ENCODE results near the gene CLCN7. TPM values are rescaled to one million over a fixed set of nuclear protein-coding genes. Genes with fewer than 3 reads are reported as not detected.

CLCN7 gene
- total and polyA plus RNA-seq, 2 of the 13 experiments (the other 11 are each of a cell fraction or from before 2014, with no cell fraction given) = 24.6 to 25.1 TPM

DNA sequence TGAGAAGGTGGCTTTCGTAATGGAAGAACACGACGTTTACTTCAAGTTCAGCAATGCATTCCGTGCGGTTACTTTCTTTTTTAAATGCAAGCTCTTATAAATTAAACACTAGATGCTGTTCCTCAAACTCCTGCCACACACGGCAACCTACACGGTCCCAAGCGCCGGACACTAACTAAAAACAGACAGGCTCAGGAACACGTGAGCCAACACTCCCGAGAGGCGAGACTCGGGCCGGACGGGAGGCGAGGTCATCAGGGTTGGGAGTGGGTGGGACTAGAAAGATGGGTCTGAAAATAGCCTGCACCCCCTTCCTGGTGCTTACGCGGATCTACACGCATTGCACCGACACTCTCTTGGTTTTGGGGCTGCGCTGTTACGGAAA lies 6.4 kb downstream of the CLCN7 start (continued):
- TF ChIP-seq, protein P1, sequence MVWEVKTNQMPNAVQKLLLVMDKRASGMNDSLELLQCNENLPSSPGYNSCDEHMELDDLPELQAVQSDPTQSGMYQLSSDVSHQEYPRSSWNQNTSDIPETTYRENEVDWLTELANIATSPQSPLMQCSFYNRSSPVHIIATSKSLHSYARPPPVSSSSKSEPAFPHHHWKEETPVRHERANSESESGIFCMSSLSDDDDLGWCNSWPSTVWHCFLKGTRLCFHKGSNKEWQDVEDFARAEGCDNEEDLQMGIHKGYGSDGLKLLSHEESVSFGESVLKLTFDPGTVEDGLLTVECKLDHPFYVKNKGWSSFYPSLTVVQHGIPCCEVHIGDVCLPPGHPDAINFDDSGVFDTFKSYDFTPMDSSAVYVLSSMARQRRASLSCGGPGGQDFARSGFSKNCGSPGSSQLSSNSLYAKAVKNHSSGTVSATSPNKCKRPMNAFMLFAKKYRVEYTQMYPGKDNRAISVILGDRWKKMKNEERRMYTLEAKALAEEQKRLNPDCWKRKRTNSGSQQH (CRISPR knock-in tag; IDR thresholded peaks at IDR 0.05; ENCODE audit: low read depth) = no peak
- TF ChIP-seq RFX1 (IDR thresholded peaks at IDR 0.05) = no peak

DNA sequence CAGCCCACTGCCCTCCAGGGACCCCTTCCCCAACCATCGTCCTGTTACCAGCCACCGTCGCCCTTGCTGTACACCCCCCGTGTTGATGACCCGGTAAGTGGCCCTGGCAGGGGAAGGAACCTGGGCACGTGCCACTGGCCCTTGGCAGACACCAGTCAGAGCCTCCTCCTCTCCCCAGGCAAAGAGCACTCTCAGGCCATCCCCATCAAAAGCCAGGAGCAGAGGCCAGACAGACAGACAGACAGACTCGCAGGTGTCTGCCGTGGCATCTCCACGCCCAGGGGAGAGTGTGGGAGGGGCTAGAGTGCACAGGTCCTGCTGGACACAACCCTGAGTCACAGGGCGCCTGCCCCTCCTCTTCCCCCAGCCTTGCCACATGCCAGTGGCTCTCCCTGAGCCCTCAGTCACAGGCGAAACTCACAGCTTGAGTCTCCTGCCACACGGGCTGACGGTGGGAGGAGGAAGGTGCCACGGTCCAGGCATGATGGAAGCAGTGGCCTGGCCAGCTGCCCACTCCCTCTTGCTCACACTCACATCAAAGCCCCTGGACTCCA lies 7.8 kb downstream of the CLCN7 start:
- H3K79me2 ChIP-seq (ENCODE audit: insufficient read depth, low read length) = peaks cover 28% of the 10 kb centered on the region
- H3K9ac ChIP-seq (ENCODE audit: insufficient read depth, low read depth, low read length) = no peak overlapping the region

More for the DNA sequence above, 7.8 kb downstream of the CLCN7 start:
- Histone ChIP-seq H3K9me3 (ENCODE audit: low read length) (no peaks in the 10 kb centered on the region), H3K4me3 (replicated peaks in 1 of 3; ENCODE audit: insufficient read depth in 1 of 3, low read depth in 2 of 3, low read length in 3 of 3) (no peak overlapping the region), H3K27ac (ENCODE audit: extremely low read length, insufficient read depth, low read length) (no peak overlapping the region), H4K20me1 (ENCODE audit: insufficient read depth, low read length) (no peaks in the 10 kb centered on the region), H3K4me1 (ENCODE audit: insufficient read depth, low read length) (peaks cover 20% of the 10 kb centered on the region; the same call in 1 of the 2 replicates), H3K4me2 (ENCODE audit: low read depth, low read length) (no peak overlapping the region), H3K27me3 (ENCODE audit: control insufficient read depth in 1 of 2, insufficient read depth in 2 of 2, low read length in 2 of 2) (no peaks in the 10 kb centered on the region), H3K36me3 (replicated peaks in 1 of 2; ENCODE audit: control insufficient read depth in 1 of 2, insufficient read depth in 2 of 2, low read length in 2 of 2) (peaks cover 0 to 1% of the 10 kb centered on the region in 2 experiments; a peak in 1 of 5 replicates), H2AFZ (ENCODE audit: low read length) (no peak overlapping the region)
- intact Hi-C loops (cut with micrococcal nuclease; ENCODE audit: unreplicated experiment) (no loop called here), in situ Hi-C loops (cut with HindIII; ENCODE audit: extremely low pct_ligation_motif_present, low pct_unique_long_range_greater_than_20kb) (no loop called here)
- 94% methylated on average over 7 of the region's 14 CpGs for WGBS (ENCODE audit: low lambda C conversion rate)
- POLR2A ChIA-PET = no interaction called here
- DNase-seq (ENCODE audit: low spot score) (no peak), ATAC-seq (no peak), FAIRE-seq (no peak)
- no TSS peak for BruUV-seq (replicated peaks)
- TF ChIP-seq ETV6 (CRISPR knock-in tag; conservative IDR thresholded peaks at IDR 0.05) (no peak), SPEN (CRISPR knock-in tag; IDR thresholded peaks at IDR 0.05; ENCODE audit: low read depth) (no peak), BORCS8-MEF2B (CRISPR knock-in tag; IDR thresholded peaks at IDR 0.05) (no peak), GZF1 (CRISPR knock-in tag; IDR thresholded peaks at IDR 0.05) (no peak), HOXA9 (CRISPR knock-in tag; IDR thresholded peaks at IDR 0.05; ENCODE audit: borderline replicate concordance) (no peak), ZFAT (CRISPR knock-in tag; conservative IDR thresholded peaks at IDR 0.05) (no peak), YEATS4 (CRISPR knock-in tag; IDR thresholded peaks at IDR 0.05; ENCODE audit: borderline replicate concordance) (no peak), ONECUT2 (CRISPR knock-in tag; IDR thresholded peaks at IDR 0.05) (no peak), KAT8 (CRISPR knock-in tag; IDR thresholded peaks at IDR 0.05) (no peak), SMC3 (IDR thresholded peaks at IDR 0.05; ENCODE audit: low read length) (no peak), ZNF879 (CRISPR knock-in tag; IDR thresholded peaks at IDR 0.05) (no peak), NFKB2 (CRISPR knock-in tag; IDR thresholded peaks at IDR 0.05; ENCODE audit: borderline replicate concordance) (no peak), ARNT (IDR thresholded peaks at IDR 0.05) (no peak)
- TF ChIP-seq, protein P2, sequence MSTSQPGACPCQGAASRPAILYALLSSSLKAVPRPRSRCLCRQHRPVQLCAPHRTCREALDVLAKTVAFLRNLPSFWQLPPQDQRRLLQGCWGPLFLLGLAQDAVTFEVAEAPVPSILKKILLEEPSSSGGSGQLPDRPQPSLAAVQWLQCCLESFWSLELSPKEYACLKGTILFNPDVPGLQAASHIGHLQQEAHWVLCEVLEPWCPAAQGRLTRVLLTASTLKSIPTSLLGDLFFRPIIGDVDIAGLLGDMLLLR (CRISPR knock-in tag; IDR thresholded peaks at IDR 0.05) = no peak
- TF ChIP-seq, protein P3, sequence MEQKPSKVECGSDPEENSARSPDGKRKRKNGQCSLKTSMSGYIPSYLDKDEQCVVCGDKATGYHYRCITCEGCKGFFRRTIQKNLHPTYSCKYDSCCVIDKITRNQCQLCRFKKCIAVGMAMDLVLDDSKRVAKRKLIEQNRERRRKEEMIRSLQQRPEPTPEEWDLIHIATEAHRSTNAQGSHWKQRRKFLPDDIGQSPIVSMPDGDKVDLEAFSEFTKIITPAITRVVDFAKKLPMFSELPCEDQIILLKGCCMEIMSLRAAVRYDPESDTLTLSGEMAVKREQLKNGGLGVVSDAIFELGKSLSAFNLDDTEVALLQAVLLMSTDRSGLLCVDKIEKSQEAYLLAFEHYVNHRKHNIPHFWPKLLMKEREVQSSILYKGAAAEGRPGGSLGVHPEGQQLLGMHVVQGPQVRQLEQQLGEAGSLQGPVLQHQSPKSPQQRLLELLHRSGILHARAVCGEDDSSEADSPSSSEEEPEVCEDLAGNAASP (CRISPR knock-in tag; IDR thresholded peaks at IDR 0.05; ENCODE audit: borderline replicate concordance) = no peak
- TF ChIP-seq, protein P4, sequence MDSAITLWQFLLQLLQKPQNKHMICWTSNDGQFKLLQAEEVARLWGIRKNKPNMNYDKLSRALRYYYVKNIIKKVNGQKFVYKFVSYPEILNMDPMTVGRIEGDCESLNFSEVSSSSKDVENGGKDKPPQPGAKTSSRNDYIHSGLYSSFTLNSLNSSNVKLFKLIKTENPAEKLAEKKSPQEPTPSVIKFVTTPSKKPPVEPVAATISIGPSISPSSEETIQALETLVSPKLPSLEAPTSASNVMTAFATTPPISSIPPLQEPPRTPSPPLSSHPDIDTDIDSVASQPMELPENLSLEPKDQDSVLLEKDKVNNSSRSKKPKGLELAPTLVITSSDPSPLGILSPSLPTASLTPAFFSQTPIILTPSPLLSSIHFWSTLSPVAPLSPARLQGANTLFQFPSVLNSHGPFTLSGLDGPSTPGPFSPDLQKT (CRISPR knock-in tag; IDR thresholded peaks at IDR 0.05; ENCODE audit: borderline replicate concordance) = no peak
- TF ChIP-seq, protein P5, sequence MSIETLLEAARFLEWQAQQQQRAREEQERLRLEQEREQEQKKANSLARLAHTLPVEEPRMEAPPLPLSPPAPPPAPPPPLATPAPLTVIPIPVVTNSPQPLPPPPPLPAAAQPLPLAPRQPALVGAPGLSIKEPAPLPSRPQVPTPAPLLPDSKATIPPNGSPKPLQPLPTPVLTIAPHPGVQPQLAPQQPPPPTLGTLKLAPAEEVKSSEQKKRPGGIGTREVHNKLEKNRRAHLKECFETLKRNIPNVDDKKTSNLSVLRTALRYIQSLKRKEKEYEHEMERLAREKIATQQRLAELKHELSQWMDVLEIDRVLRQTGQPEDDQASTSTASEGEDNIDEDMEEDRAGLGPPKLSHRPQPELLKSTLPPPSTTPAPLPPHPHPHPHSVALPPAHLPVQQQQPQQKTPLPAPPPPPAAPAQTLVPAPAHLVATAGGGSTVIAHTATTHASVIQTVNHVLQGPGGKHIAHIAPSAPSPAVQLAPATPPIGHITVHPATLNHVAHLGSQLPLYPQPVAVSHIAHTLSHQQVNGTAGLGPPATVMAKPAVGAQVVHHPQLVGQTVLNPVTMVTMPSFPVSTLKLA (IDR thresholded peaks at IDR 0.05) = no peak
- CTCF ChIA-PET (ENCODE audit: low intra/inter-chr PET ratio, low total read pairs) = no interaction called here
